Mucosa of rectum (tissue), 2 donors: Measurements from ENCODE around the gene LINGO4.

Experiments used
- H3K27ac ChIP-seq, 2 donors: one replicate each; pipeline ENCODE4 v1.7.0; 2013; ENCODE audit warnings: inconsistent platforms in 2 of 2, low read depth in 2 of 2, low read length in 2 of 2
- H3K27me3 ChIP-seq, 2 donors: one replicate each; pipeline ENCODE4 v1.7.0; 2013; ENCODE audit warnings: low read length in 2 of 2; ENCODE audit not compliant: control insufficient read depth in 2 of 2, insufficient read depth in 2 of 2
- H3K36me3 ChIP-seq, 2 donors: one replicate each; pipeline ENCODE4 v1.7.0; 2013; ENCODE audit warnings: low read length in 2 of 2; ENCODE audit not compliant: control insufficient read depth in 2 of 2, insufficient read depth in 2 of 2
- H3K4me1 ChIP-seq, 2 donors: one replicate each; pipeline ENCODE4 v1.7.0; 2013; ENCODE audit warnings: low read length in 2 of 2, mild to moderate bottlenecking in 1 of 2; ENCODE audit not compliant: control insufficient read depth in 2 of 2, insufficient read depth in 2 of 2
- H3K4me3 ChIP-seq, 2 donors: one replicate each; pipeline ENCODE4 v1.7.0; 2013; ENCODE audit warnings: low read length in 2 of 2
- H3K9ac ChIP-seq, 2 donors: one replicate each; pipeline ENCODE4 v1.7.0; 2013; ENCODE audit warnings: low read length in 2 of 2, low read depth in 1 of 2, mild to moderate bottlenecking in 1 of 2
- H3K9me3 ChIP-seq, 2 donors: one replicate each; pipeline ENCODE4 v1.7.0; 2013; ENCODE audit warnings: low read length in 2 of 2; ENCODE audit not compliant: control insufficient read depth in 2 of 2
- donor health status: healthy.
- donor health status: Normal muscosa, but diverticular disease.

LINGO4 gene

GRCh38 chr1:151807131-151807530 is 1.9 kb upstream of the LINGO4 start:
- H3K36me3 ChIP-seq, result peaks cover 5 to 10% of the 10 kb centered on the region in 2 donors
- no peak overlapping the region for H3K9ac ChIP-seq

GRCh38 chr1:151806170-151806569 is 951 bp upstream of the LINGO4 start:
- Histone ChIP-seq H3K9ac (no peak overlapping the region), H3K9me3 (no peaks in the 10 kb centered on the region), H3K36me3 (peaks cover 3 to 10% of the 10 kb centered on the region in 2 donors)

More at GRCh38 chr1:151807131-151807530, 1.9 kb upstream of the LINGO4 start:
- Histone ChIP-seq H3K4me3 (no peak overlapping the region), H3K4me1 (no peaks in the 10 kb centered on the region), H3K27me3 (no peaks in the 10 kb centered on the region), H3K9me3 (no peaks in the 10 kb centered on the region), H3K27ac (no peak overlapping the region)

GRCh38 chr1:151803915-151804314 is 1.3 kb downstream of the LINGO4 start:
- H3K9me3 ChIP-seq, result no peaks in the 10 kb centered on the region
- H3K4me1 ChIP-seq, result no peaks in the 10 kb centered on the region
- H3K36me3 ChIP-seq, result peaks cover 0 to 10% of the 10 kb centered on the region in 2 donors
- H3K4me3 ChIP-seq, result no peak overlapping the region
- no peaks in the 10 kb centered on the region for H3K27me3 ChIP-seq
- H3K9ac ChIP-seq, result no peak overlapping the region
- no peak overlapping the region for H3K27ac ChIP-seq

More at GRCh38 chr1:151806170-151806569, 951 bp upstream of the LINGO4 start:
- no peaks in the 10 kb centered on the region for H3K4me1 ChIP-seq
- H3K27ac ChIP-seq, result no peak overlapping the region
- H3K4me3 ChIP-seq, result no peak overlapping the region
- no peaks in the 10 kb centered on the region for H3K27me3 ChIP-seq

- peaks cover 0 to 9% of the 10 kb centered on the region in 2 donors for H3K36me3 ChIP-seq
- H3K27ac ChIP-seq, result no peak overlapping the region
- H3K9me3 ChIP-seq, result no peaks in the 10 kb centered on the region
- no peaks in the 10 kb centered on the region for H3K4me1 ChIP-seq
- no peak overlapping the region for H3K9ac ChIP-seq
- no peaks in the 10 kb centered on the region for H3K27me3 ChIP-seq
- H3K4me3 ChIP-seq, result no peak overlapping the region
These were observed 2.1 kb downstream of the LINGO4 start for GRCh38 chr1:151803164-151803563.

- H3K9ac ChIP-seq, result no peak overlapping the region
- H3K36me3 ChIP-seq, result peaks cover 0 to 3% of the 10 kb centered on the region in 2 donors
- H3K27me3 ChIP-seq, result no peaks in the 10 kb centered on the region
- no peaks in the 10 kb centered on the region for H3K4me1 ChIP-seq
- no peak overlapping the region for H3K27ac ChIP-seq
- no peak overlapping the region for H3K4me3 ChIP-seq
- H3K9me3 ChIP-seq, result no peaks in the 10 kb centered on the region
These were observed 2.8 kb downstream of the LINGO4 start for GRCh38 chr1:151802372-151802771.

- H3K27me3 ChIP-seq, result no peaks in the 10 kb centered on the region
- H3K9ac ChIP-seq, result no peak overlapping the region
- no peak overlapping the region for H3K27ac ChIP-seq
- H3K9me3 ChIP-seq, result no peaks in the 10 kb centered on the region
- no peaks in the 10 kb centered on the region for H3K4me1 ChIP-seq
- H3K4me3 ChIP-seq, result no peak overlapping the region
- no peaks in the 10 kb centered on the region for H3K36me3 ChIP-seq
These were observed 3.4 kb downstream of the LINGO4 start for GRCh38 chr1:151801846-151802245.

GRCh38 chr1:151801310-151801820 is 3.9 kb downstream of the LINGO4 start:
- no peaks in the 10 kb centered on the region for H3K27me3 ChIP-seq
- no peaks in the 10 kb centered on the region for H3K4me1 ChIP-seq
- H3K36me3 ChIP-seq, result no peaks in the 10 kb centered on the region
- H3K9ac ChIP-seq, result no peak overlapping the region
- H3K27ac ChIP-seq, result no peak overlapping the region
- no peaks in the 10 kb centered on the region for H3K9me3 ChIP-seq
- H3K4me3 ChIP-seq, result no peak overlapping the region

GRCh38 chr1:151800830-151801229 is 4.4 kb downstream of the LINGO4 start:
- Histone ChIP-seq H3K4me1 (no peaks in the 10 kb centered on the region), H3K27me3 (no peaks in the 10 kb centered on the region), H3K27ac (no peak overlapping the region), H3K36me3 (no peaks in the 10 kb centered on the region), H3K9ac (no peak overlapping the region), H3K9me3 (no peaks in the 10 kb centered on the region), H3K4me3 (no peak overlapping the region)

GRCh38 chr1:151799179-151800022 is 5.8 kb downstream of the LINGO4 start:
- no peak overlapping the region for H3K27ac ChIP-seq
- no peaks in the 10 kb centered on the region for H3K36me3 ChIP-seq
- no peak overlapping the region for H3K4me3 ChIP-seq
- no peak overlapping the region for H3K9ac ChIP-seq
- no peaks in the 10 kb centered on the region for H3K9me3 ChIP-seq
- H3K4me1 ChIP-seq, result no peaks in the 10 kb centered on the region
- no peaks in the 10 kb centered on the region for H3K27me3 ChIP-seq

- peaks cover 0 to 2% of the 10 kb centered on the region in 2 donors for H3K36me3 ChIP-seq
- no peak overlapping the region for H3K9ac ChIP-seq
- no peaks in the 10 kb centered on the region for H3K4me1 ChIP-seq
- no peaks in the 10 kb centered on the region for H3K27me3 ChIP-seq
- H3K4me3 ChIP-seq, result no peak overlapping the region
- no peak overlapping the region for H3K27ac ChIP-seq
- H3K9me3 ChIP-seq, result no peaks in the 10 kb centered on the region
These were observed 6.6 kb downstream of the LINGO4 start for GRCh38 chr1:151798571-151798970.
